PC-3 (cell line): ENCODE measurements around the gene TBC1D2B. TPM values are rescaled to one million over a fixed set of nuclear protein-coding genes. Genes with fewer than 3 reads are reported as not detected.
"Not testable (repeated sequence)": the region's sequence is repeated elsewhere in the genome, so short reads cannot be mapped to it uniquely, and the experiment has no call there.

Source experiments
- ATAC-seq: fragments of 200-7000 bp; cut with Tn5 transposase; 2 replicates; pipeline ENCODE4 v1.9.1; 2020; ENCODE audit warnings: mild to moderate bottlenecking, moderate library complexity
- BruUV-seq: library from RNA; stranded (reverse); fragments of 400-500 nt; replicated peaks from 2 replicates; lab custom pipeline; 2021; lab: Mats Ljungman, UMichigan
- CTCF ChIA-PET: fragments of 300-600 bp; sonication (Branson Sonifier 250); formaldehyde crosslinking; loops from one replicate; lab custom pipeline; 2022; ENCODE audit warnings: antibody characterized with exemption; lab: Charles Lee
- POLR2A ChIA-PET: fragments of 300-600 bp; sonication (Branson Sonifier 250); formaldehyde crosslinking; loops from one replicate; lab custom pipeline; 2022; ENCODE audit warnings: antibody characterized with exemption; ENCODE audit not compliant: unreplicated experiment; lab: Charles Lee
- DNase-seq: peaks from one replicate; pipeline ENCODE4 v3.0.0-alpha.2; 2015
- H2AFZ ChIP-seq: fragments of 300-600 bp; sonication (generic); 2 replicates; pipeline ENCODE4 v1.6.0; 2016; ENCODE audit warnings: antibody characterized with exemption, low read length
- H3F3A ChIP-seq: fragments of 300-600 bp; sonication (generic); one replicate; pipeline ENCODE4 v1.6.0; 2017; ENCODE audit warnings: antibody characterized with exemption, low read length, control low read depth, mild to moderate bottlenecking; ENCODE audit not compliant: unreplicated experiment
- H3K27ac ChIP-seq: fragments of 300-600 bp; sonication (generic); 2 replicates; pipeline ENCODE4 v1.5.1; 2016; ENCODE audit warnings: mild to moderate bottlenecking, low read length
- H3K27me3 ChIP-seq: fragments of 300-600 bp; sonication (generic); 2 replicates; pipeline ENCODE4 v1.6.1; 2016; ENCODE audit warnings: low read length, mixed read lengths
- H3K36me3 ChIP-seq: fragments of 300-600 bp; sonication (generic); 2 replicates; pipeline ENCODE4 v1.6.1; 2016; ENCODE audit warnings: low read depth, mixed run types, low read length, mixed read lengths
- H3K4me1 ChIP-seq: fragments of 300-600 bp; sonication (generic); 2 replicates; pipeline ENCODE4 v1.5.1; 2016; ENCODE audit warnings: low read length; ENCODE audit not compliant: insufficient read depth
- H3K4me2 ChIP-seq: fragments of 300-600 bp; sonication (generic); 2 replicates; pipeline ENCODE4 v1.6.0; 2016; ENCODE audit warnings: low read length
- H3K4me3 ChIP-seq: fragments of 300-600 bp; sonication (generic); 2 replicates; pipeline ENCODE4 v1.5.1; 2016; ENCODE audit warnings: mild to moderate bottlenecking, low read length, mixed read lengths
- H3K79me2 ChIP-seq: fragments of 300-600 bp; sonication (generic); 2 replicates; pipeline ENCODE4 v1.6.1; 2017; ENCODE audit warnings: low read length, mixed read lengths
- H3K9ac ChIP-seq: fragments of 300-600 bp; sonication (generic); 2 replicates; pipeline ENCODE4 v1.6.0; 2016; ENCODE audit warnings: mild to moderate bottlenecking, low read length
- H3K9me2 ChIP-seq: fragments of 300-600 bp; sonication (generic); replicated peaks from 2 replicates; pipeline ENCODE4 v1.6.1; 2016; ENCODE audit warnings: mixed run types, low read length, mixed read lengths
- H3K9me3 ChIP-seq: fragments of 300-600 bp; sonication (generic); 2 replicates; pipeline ENCODE4 v1.6.1; 2016; ENCODE audit warnings: low read length, mixed read lengths
- H4K20me1 ChIP-seq: fragments of 300-600 bp; sonication (generic); 2 replicates; pipeline ENCODE4 v1.6.1; 2016; ENCODE audit warnings: low read length, mixed read lengths
- EZH2 ChIP-seq: fragments of 300-600 bp; sonication (generic); IDR thresholded peaks from one replicate; pipeline ENCODE4 v1.6.1; 2017; ENCODE audit warnings: antibody characterized with exemption, mild to moderate bottlenecking, low read length; ENCODE audit not compliant: unreplicated experiment
- EZH2phosphoT487 ChIP-seq: fragments of 300-600 bp; sonication (generic); IDR thresholded peaks from 2 replicates; pipeline ENCODE4 v1.6.1; 2018; ENCODE audit warnings: mild to moderate bottlenecking, antibody characterized with exemption, low read length, borderline replicate concordance
- intact Hi-C: fragments of 100-400 bp; cut with micrococcal nuclease; formaldehyde crosslinking; loops from 2 replicates; pipeline ENCODE4 v1.9.0; 2023
- total RNA-seq: library from RNA; depleted of rRNA; stranded (reverse); fragments of >200 nt; gene quantifications from 2 replicates; pipeline ENCODE4 v1.2.3, GENCODE V29; 2014
- TF ChIP-seq, protein P1 (sequence below): fragments of 300-600 bp; sonication (generic); conservative IDR thresholded peaks from 2 replicates; pipeline ENCODE4 v1.5.1; 2017; ENCODE audit warnings: antibody characterized with exemption, low read depth, mild to moderate bottlenecking, low read length

The TBC1D2B gene
- total RNA-seq, 1 experiment from 2014 or later, result 19.0 TPM

- H2AFZ ChIP-seq, H3K9me2 ChIP-seq, H3K36me3 ChIP-seq, BruUV-seq, H3K27me3 ChIP-seq, POLR2A ChIA-PET, H3K9me3 ChIP-seq, CTCF ChIA-PET, H3F3A ChIP-seq, H3K79me2 ChIP-seq, H3K9ac ChIP-seq, H3K4me3 ChIP-seq, H4K20me1 ChIP-seq: not testable (repeated sequence)
- H3K27ac ChIP-seq, result peak overlapping the region; percentile 98
- intact Hi-C loops, result loop anchor here (1.0 kb wide), 1 partner anchor 28 kb away; no protein-coding TSS in a partner anchor
- TF ChIP-seq, protein P1, sequence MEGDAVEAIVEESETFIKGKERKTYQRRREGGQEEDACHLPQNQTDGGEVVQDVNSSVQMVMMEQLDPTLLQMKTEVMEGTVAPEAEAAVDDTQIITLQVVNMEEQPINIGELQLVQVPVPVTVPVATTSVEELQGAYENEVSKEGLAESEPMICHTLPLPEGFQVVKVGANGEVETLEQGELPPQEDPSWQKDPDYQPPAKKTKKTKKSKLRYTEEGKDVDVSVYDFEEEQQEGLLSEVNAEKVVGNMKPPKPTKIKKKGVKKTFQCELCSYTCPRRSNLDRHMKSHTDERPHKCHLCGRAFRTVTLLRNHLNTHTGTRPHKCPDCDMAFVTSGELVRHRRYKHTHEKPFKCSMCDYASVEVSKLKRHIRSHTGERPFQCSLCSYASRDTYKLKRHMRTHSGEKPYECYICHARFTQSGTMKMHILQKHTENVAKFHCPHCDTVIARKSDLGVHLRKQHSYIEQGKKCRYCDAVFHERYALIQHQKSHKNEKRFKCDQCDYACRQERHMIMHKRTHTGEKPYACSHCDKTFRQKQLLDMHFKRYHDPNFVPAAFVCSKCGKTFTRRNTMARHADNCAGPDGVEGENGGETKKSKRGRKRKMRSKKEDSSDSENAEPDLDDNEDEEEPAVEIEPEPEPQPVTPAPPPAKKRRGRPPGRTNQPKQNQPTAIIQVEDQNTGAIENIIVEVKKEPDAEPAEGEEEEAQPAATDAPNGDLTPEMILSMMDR, result peak; percentile 37; the same call in 1 of the 2 replicates
- DNase-seq, result peak; percentile 84
- H3K4me2 ChIP-seq, result peak overlapping the region; percentile 65
- ATAC-seq, result peak; percentile 27
- H3K4me1 ChIP-seq, result peaks cover 22% of the 10 kb centered on the region
Observed at GRCh38 chr15:77994893-77995536, 82.5 kb downstream of the TBC1D2B start.

- H4K20me1 ChIP-seq, H3K79me2 ChIP-seq, H3K9me2 ChIP-seq, H3F3A ChIP-seq, CTCF ChIA-PET, H3K9me3 ChIP-seq, POLR2A ChIA-PET, H2AFZ ChIP-seq, H3K27me3 ChIP-seq, BruUV-seq, H3K36me3 ChIP-seq: not testable (repeated sequence)
- Histone ChIP-seq H3K27ac (peak overlapping the region; percentile 98), H3K4me2 (peak overlapping the region; percentile 84), H3K4me1 (peaks cover 22% of the 10 kb centered on the region), H3K4me3 (peak overlapping the region; percentile 49; the same call in 1 of the 2 replicates), H3K9ac (peak overlapping the region; percentile 68)
- intact Hi-C loops, result loop anchor here (1.0 kb wide), 1 partner anchor 27 kb away; no protein-coding TSS in a partner anchor
- DNase-seq (peak; percentile 97), ATAC-seq (peak; percentile 89)
Observed at GRCh38 chr15:77993970-77994693, 83.4 kb downstream of the TBC1D2B start.

GRCh38 chr15:77993374-77993911 lies 84.1 kb downstream of the TBC1D2B start:
- Histone ChIP-seq H2AFZ (no peak overlapping the region), H3K9me2 (no peaks in the 10 kb centered on the region), H3K4me2 (peak overlapping the region; percentile 35), H3F3A (peaks cover 2% of the 10 kb centered on the region), H3K79me2 (no peaks in the 10 kb centered on the region), H3K4me1 (peaks cover 22% of the 10 kb centered on the region), H3K4me3 (no peak overlapping the region), H3K9me3 (no peaks in the 10 kb centered on the region), H3K36me3 (no peaks in the 10 kb centered on the region), H3K27ac (peak overlapping the region; percentile 98), H4K20me1 (peaks cover 3% of the 10 kb centered on the region; the same call in 1 of the 2 replicates), H3K27me3 (no peaks in the 10 kb centered on the region), H3K9ac (no peak overlapping the region)
- ChIA-PET CTCF (no interaction called here), POLR2A (no interaction called here)
- DNase-seq, result no peak
- intact Hi-C loops, result no loop called here
- no peak for ATAC-seq
- no TSS peak for BruUV-seq
- TF ChIP-seq EZH2, result no peak
- no peak for TF ChIP-seq EZH2phosphoT487
- TF ChIP-seq, protein P1, result no peak
